ENCODE measurements around the gene HSPA4. TPM values are rescaled to one million over a fixed set of nuclear protein-coding genes. Genes with fewer than 3 reads are reported as not detected.
A peak's percentile ranks its signal among the peaks of the same experiment; 100 is the strongest.

Gene HSPA4
- total and polyA plus RNA-seq, 2 of the 13 experiments (the other 11 are each of a cell fraction or from before 2014, with no cell fraction given): 36.6 to 231 TPM

DNA sequence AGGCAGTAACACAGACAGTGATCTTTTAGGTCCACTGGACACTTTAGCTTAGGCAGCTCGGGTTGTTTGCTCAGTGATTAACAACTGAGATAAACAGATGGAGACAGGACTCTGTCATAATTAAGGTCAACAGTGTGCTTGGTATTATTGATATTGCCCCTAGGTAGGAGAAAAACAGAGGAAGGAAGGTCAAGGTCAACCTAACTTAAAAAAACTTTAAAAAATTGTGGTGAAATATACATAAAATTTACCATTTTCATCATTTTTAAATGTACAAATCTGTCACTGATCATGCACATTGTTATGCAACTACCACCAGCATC, 2.1 kb upstream of the HSPA4 start (continued):
- TF ChIP-seq SALL1 (CRISPR knock-in tag; IDR thresholded peaks at IDR 0.05) (peak; percentile 91; the same call in 1 of the 2 replicates), RFXAP (CRISPR knock-in tag; IDR thresholded peaks at IDR 0.05; ENCODE audit: borderline replicate concordance) (0 out of 2 replicates have a peak, but pooled peaks have one; percentile 41), ZNF101 (CRISPR knock-in tag; IDR thresholded peaks at IDR 0.05; ENCODE audit: borderline replicate concordance, low read depth) (no peak), MAFK (conservative IDR thresholded peaks at IDR 0.05 in 1 of 2, IDR thresholded peaks at IDR 0.05 in 1 of 2; ENCODE audit: low read length in 2 of 2) (0 out of 4 replicates have a peak, but pooled peaks of 1 of the 2 experiments have one; percentile 9), ZBTB43 (CRISPR knock-in tag; conservative IDR thresholded peaks at IDR 0.05) (0 out of 2 replicates have a peak, but pooled peaks have one; percentile 40), HHEX (CRISPR knock-in tag; IDR thresholded peaks at IDR 0.05) (peak; percentile 47; the same call in 1 of the 2 replicates), CHD4 (IDR thresholded peaks at IDR 0.05; ENCODE audit: borderline replicate concordance, low read length) (no peak), BORCS8-MEF2B (CRISPR knock-in tag; IDR thresholded peaks at IDR 0.05) (no peak), ZNF607 (CRISPR knock-in tag; IDR thresholded peaks at IDR 0.05; ENCODE audit: borderline replicate concordance) (no peak), RARA (CRISPR knock-in tag; IDR thresholded peaks at IDR 0.05) (peak; percentile 94), PRMT3 (CRISPR knock-in tag; IDR thresholded peaks at IDR 0.05; ENCODE audit: borderline replicate concordance, low read depth) (no peak), TEF (CRISPR knock-in tag; IDR thresholded peaks at IDR 0.05) (peak; percentile 40; the same call in 1 of the 2 replicates), TGIF2 (CRISPR knock-in tag; IDR thresholded peaks at IDR 0.05) (0 out of 2 replicates have a peak, but pooled peaks have one; percentile 52), MED13 (CRISPR knock-in tag; IDR thresholded peaks at IDR 0.05) (no peak), GATA4 (IDR thresholded peaks at IDR 0.05; ENCODE audit: borderline replicate concordance, low read depth) (peak; percentile 96), DMAP1 (CRISPR knock-in tag; IDR thresholded peaks at IDR 0.05) (no peak; the same call in 1 of the 2 replicates), ZNF552 (CRISPR knock-in tag; IDR thresholded peaks at IDR 0.05; ENCODE audit: borderline replicate concordance) (no peak)
- TF ChIP-seq, protein P1, sequence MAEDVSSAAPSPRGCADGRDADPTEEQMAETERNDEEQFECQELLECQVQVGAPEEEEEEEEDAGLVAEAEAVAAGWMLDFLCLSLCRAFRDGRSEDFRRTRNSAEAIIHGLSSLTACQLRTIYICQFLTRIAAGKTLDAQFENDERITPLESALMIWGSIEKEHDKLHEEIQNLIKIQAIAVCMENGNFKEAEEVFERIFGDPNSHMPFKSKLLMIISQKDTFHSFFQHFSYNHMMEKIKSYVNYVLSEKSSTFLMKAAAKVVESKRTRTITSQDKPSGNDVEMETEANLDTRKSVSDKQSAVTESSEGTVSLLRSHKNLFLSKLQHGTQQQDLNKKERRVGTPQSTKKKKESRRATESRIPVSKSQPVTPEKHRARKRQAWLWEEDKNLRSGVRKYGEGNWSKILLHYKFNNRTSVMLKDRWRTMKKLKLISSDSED (CRISPR knock-in tag; IDR thresholded peaks at IDR 0.05): no peak
- TF ChIP-seq, protein P2, sequence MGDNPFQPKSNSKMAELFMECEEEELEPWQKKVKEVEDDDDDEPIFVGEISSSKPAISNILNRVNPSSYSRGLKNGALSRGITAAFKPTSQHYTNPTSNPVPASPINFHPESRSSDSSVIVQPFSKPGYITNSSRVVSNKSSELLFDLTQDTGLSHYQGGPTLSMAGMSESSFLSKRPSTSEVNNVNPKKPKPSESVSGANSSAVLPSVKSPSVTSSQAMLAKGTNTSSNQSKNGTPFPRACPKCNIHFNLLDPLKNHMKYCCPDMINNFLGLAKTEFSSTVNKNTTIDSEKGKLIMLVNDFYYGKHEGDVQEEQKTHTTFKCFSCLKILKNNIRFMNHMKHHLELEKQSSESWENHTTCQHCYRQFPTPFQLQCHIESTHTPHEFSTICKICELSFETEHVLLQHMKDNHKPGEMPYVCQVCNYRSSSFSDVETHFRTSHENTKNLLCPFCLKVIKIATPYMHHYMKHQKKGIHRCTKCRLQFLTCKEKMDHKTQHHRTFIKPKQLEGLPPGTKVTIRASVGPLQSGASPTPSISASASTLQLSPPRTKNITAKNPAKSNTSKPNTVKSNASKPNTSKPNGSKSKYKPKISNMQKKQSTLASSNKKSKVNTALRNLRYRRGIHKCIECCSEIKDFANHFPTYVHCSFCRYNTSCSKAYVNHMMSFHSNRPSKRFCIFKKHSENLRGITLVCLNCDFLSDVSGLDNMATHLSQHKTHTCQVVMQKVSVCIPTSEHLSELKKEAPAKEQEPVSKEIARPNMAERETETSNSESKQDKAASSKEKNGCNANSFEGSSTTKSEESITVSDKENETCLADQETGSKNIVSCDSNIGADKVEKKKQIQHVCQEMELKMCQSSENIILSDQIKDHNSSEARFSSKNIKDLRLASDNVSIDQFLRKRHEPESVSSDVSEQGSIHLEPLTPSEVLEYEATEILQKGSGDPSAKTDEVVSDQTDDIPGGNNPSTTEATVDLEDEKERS (CRISPR knock-in tag; IDR thresholded peaks at IDR 0.05): 0 out of 2 replicates have a peak, but pooled peaks have one; percentile 21
- TF ChIP-seq, protein P3, sequence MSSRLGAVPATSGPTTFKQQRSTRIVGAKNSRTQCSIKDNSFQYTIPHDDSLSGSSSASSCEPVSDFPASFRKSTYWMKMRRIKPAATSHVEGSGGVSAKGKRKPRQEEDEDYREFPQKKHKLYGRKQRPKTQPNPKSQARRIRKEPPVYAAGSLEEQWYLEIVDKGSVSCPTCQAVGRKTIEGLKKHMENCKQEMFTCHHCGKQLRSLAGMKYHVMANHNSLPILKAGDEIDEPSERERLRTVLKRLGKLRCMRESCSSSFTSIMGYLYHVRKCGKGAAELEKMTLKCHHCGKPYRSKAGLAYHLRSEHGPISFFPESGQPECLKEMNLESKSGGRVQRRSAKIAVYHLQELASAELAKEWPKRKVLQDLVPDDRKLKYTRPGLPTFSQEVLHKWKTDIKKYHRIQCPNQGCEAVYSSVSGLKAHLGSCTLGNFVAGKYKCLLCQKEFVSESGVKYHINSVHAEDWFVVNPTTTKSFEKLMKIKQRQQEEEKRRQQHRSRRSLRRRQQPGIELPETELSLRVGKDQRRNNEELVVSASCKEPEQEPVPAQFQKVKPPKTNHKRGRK (CRISPR knock-in tag; IDR thresholded peaks at IDR 0.05): no peak
- TF ChIP-seq, protein P4, sequence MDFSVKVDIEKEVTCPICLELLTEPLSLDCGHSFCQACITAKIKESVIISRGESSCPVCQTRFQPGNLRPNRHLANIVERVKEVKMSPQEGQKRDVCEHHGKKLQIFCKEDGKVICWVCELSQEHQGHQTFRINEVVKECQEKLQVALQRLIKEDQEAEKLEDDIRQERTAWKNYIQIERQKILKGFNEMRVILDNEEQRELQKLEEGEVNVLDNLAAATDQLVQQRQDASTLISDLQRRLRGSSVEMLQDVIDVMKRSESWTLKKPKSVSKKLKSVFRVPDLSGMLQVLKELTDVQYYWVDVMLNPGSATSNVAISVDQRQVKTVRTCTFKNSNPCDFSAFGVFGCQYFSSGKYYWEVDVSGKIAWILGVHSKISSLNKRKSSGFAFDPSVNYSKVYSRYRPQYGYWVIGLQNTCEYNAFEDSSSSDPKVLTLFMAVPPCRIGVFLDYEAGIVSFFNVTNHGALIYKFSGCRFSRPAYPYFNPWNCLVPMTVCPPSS (IDR thresholded peaks at IDR 0.05): no peak
